ENCODE measurements around the gene TDRD7. TPM values are rescaled to one million over a fixed set of nuclear protein-coding genes. Genes with fewer than 3 reads are reported as not detected.

TDRD7 gene
- total RNA-seq, 4 donors from 2014 or later: 10.1 to 21.4 (median 18.6) TPM

DNA sequence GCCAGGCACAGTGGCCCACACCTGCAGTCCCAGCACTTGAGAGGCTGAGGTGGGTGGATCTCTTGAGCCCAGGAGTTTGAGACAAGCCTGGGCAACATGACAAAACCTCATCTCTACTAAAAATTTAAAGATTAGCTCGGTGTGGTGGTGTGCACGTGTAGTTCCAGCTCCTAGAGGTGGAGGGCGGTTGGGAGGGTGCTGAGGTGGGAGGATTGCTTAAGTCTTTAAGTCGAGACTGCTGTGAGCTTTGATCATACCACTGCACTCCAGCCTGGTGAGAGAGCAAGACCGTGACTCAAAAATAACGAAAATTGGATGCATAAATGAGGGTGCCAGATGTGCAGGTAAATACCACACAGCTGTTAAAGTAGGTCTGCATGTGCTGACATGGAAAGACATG is 39.3 kb upstream of the TDRD7 start:
- WGBS, 2 donors (ENCODE audit: low coverage in 1 of 2): 20 to 66% methylated on average over 1 to 4 of the region's 6 CpGs
- Histone ChIP-seq H3K4me3 (no peak overlapping the region), H3K9me3 (no peaks in the 10 kb centered on the region), H3K27me3 (no peaks in the 10 kb centered on the region), H3K36me3 (peaks cover 0 to 93% of the 10 kb centered on the region in 2 donors), H3K27ac (no peak overlapping the region), H3K4me1 (no peaks in the 10 kb centered on the region)
- TF ChIP-seq POLR2AphosphoS5 (IDR thresholded peaks at IDR 0.05) (no peak), EP300 (IDR thresholded peaks at IDR 0.05) (no peak), CTCF (IDR thresholded peaks at IDR 0.05) (no peak), POLR2A (IDR thresholded peaks at IDR 0.05) (no peak)
- ATAC-seq: no peak

GRCh38 chr9:97373331-97373730 is 38.6 kb upstream of the TDRD7 start:
- no peak overlapping the region for H3K27ac ChIP-seq
- no peak for ATAC-seq
- 94 to 97% methylated on average over 4 of the region's 4 CpGs for WGBS, 2 donors (ENCODE audit: low coverage in 1 of 2)

DNA sequence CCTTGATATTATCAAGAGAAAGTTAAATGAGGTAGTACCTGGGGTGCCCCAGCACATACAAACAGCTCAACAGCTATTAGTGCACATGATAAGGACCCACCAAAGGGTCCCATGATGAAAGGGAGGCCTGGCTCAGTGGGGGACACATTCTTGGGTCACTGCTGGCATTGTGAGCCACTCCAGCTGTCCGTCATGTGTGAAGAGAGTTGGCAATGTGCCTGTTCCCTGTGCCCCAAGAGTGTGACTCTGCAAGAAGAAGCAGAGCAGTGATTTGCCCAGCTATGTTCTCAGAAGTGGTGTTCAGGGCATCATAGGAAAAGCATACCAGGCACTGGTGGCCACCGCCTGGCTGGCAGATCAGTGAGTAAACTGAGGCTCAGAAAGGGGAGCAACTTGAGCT is 37.1 kb upstream of the TDRD7 start:
- no peaks in the 10 kb centered on the region for H3K27me3 ChIP-seq
- no peaks in the 10 kb centered on the region for H3K4me1 ChIP-seq
- H3K4me3 ChIP-seq: no peak overlapping the region
- TF ChIP-seq EP300 (IDR thresholded peaks at IDR 0.05): no peak
- TF ChIP-seq POLR2AphosphoS5 (IDR thresholded peaks at IDR 0.05): no peak
- no peak for TF ChIP-seq POLR2A (IDR thresholded peaks at IDR 0.05)
- no peak for TF ChIP-seq CTCF (IDR thresholded peaks at IDR 0.05)
- peaks cover 0 to 94% of the 10 kb centered on the region in 2 donors for H3K36me3 ChIP-seq
- no CpG with 5 or more reads among the region's 2 CpGs for WGBS, 2 donors (ENCODE audit: low coverage in 1 of 2)
- H3K27ac ChIP-seq: no peak overlapping the region
- ATAC-seq: no peak
- no peaks in the 10 kb centered on the region for H3K9me3 ChIP-seq

More at GRCh38 chr9:97373331-97373730, 38.6 kb upstream of the TDRD7 start:
- Histone ChIP-seq H3K36me3 (peaks cover 0 to 93% of the 10 kb centered on the region in 2 donors), H3K9me3 (no peaks in the 10 kb centered on the region), H3K27me3 (no peaks in the 10 kb centered on the region), H3K4me3 (no peak overlapping the region), H3K4me1 (no peaks in the 10 kb centered on the region)
- no peak for TF ChIP-seq POLR2AphosphoS5 (IDR thresholded peaks at IDR 0.05)

GRCh38 chr9:97376902-97377301 is 35.0 kb upstream of the TDRD7 start:
- no peak overlapping the region for H3K27ac ChIP-seq
- H3K27me3 ChIP-seq: no peaks in the 10 kb centered on the region
- no peak overlapping the region for H3K4me3 ChIP-seq
- no peak for ATAC-seq
- peaks cover 0 to 92% of the 10 kb centered on the region in 2 donors for H3K36me3 ChIP-seq
- no peaks in the 10 kb centered on the region for H3K4me1 ChIP-seq
- TF ChIP-seq POLR2A (IDR thresholded peaks at IDR 0.05) (no peak), CTCF (IDR thresholded peaks at IDR 0.05) (no peak)
- no peaks in the 10 kb centered on the region for H3K9me3 ChIP-seq
- 38 to 74% methylated on average over 1 to 3 of the region's 6 CpGs for WGBS, 2 donors (ENCODE audit: low coverage in 1 of 2)

DNA sequence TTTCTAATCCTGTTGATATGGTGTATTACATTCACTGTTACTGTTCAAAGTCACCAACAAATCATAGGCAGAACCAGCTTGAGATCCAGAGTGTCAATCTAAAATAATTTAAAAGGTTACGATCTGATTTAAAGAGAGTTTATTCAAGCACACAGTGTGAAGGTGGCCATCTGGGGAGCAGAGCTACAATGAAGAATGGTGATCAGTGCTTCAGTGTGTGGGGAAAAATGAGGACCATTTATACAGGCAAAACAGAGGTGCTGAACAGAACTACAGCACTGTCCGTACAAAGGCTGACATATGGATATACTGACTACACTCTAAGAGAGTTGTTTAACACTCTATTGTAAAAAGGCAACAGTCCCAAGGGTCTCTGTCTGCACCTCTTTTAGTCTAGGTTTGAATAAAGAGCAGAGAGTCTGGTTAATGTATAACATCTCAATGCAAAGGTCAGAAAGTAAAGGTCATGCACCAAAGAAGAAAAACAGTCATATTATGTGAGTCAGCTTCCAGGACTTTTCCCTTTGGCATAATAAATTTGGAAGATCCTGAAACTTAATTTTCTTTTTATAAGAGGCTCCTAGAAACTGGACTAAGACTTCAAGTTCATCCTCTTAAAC is 29.7 kb upstream of the TDRD7 start:
- Histone ChIP-seq H3K4me3 (no peak overlapping the region), H3K27me3 (peaks cover 18% of the 10 kb centered on the region), H3K27ac (no peak overlapping the region), H3K4me1 (peaks cover 0 to 6% (median 2%) of the 10 kb centered on the region in 3 donors), H3K36me3 (peaks cover 0 to 44% of the 10 kb centered on the region in 2 donors), H3K9me3 (no peaks in the 10 kb centered on the region)
- TF ChIP-seq EP300 (IDR thresholded peaks at IDR 0.05): no peak
- TF ChIP-seq POLR2AphosphoS5 (IDR thresholded peaks at IDR 0.05): no peak
- no peak for TF ChIP-seq CTCF (IDR thresholded peaks at IDR 0.05)
- TF ChIP-seq POLR2A (IDR thresholded peaks at IDR 0.05): no peak
- no peak for ATAC-seq
- WGBS, 2 donors (ENCODE audit: low coverage in 1 of 2): 67 to 81% methylated on average over 2 of the region's 2 CpGs
